Left ventricle myocardium superior (tissue), 1 donor: ENCODE data around the gene BMPR2. TPM values are rescaled to one million over a fixed set of nuclear protein-coding genes. Genes with fewer than 3 reads are reported as not detected.
"Not testable (repeated sequence)": the region's sequence is repeated elsewhere in the genome, so short reads cannot be mapped to it uniquely, and the experiment has no call there.

Experiments
- ATAC-seq: fragments of 200-7000 bp; cut with Tn5 transposase; one replicate; pipeline ENCODE4 v1.9.1; 2020; ENCODE audit warnings: mild to moderate bottlenecking, moderate library complexity
- DNase-seq: peaks from one replicate; pipeline ENCODE4 v3.0.0-alpha.2; 2020
- intact Hi-C: fragments of 100-400 bp; cut with micrococcal nuclease; formaldehyde crosslinking; loops from one replicate; pipeline ENCODE4 v1.11.0; 2022
- total RNA-seq: library from RNA; stranded (reverse); fragmentation: NEBNext Ultra II Directional; extraction: Animal tissue kit (Norgen Biotek cat#: 25700); gene quantifications from one replicate; pipeline ENCODE4 v1.2.1, GENCODE V29; 2021
- donor health status: DM: no; HTN: yes; CAD: no; lungs with severe emphysema.

The BMPR2 gene
- total RNA-seq, 1 donor from 2014 or later: 50.0 TPM

DNA sequence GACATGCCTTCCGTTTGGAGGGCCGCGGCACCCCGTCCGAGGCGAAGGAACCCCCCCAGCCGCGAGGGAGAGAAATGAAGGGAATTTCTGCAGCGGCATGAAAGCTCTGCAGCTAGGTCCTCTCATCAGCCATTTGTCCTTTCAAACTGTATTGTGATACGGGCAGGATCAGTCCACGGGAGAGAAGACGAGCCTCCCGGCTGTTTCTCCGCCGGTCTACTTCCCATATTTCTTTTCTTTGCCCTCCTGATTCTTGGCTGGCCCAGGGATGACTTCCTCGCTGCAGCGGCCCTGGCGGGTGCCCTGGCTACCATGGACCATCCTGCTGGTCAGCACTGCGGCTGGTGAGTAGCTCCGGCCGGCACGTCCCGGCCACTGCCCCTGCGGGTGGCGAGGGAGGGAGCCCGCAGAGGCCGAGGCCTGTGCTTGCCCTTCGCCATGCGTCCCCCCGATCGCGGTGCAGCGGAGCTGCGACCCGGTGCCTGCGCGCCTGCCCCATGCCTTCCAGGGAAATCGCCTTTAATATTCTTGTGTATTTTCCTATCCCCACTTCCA, 1.2 kb downstream of the BMPR2 start:
- intact Hi-C loops: loop anchor here (10.0 kb wide), 1 partner anchor 62 kb away; no protein-coding TSS in a partner anchor
- DNase-seq: peak; percentile 64
- ATAC-seq: peak; percentile 31

DNA sequence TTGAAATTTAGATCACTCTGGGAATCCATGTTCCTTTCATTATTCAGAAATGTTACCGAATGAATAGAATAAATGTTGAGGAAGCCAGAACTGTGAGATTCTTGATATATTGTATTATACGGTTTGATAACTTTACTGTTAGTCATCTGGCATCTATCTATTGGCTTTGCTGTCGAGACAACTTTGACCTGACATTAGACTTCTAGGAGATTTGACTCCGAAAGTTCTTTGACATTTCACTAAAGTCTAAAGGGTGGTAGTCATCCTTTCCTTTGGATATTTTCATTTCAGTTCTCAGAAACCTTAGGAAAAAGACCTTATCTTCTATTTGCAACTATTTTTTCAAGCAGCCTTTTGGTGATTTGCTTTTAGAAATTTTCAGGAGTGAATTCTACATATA, 1.9 kb downstream of the BMPR2 start:
- ATAC-seq (no peak), DNase-seq (no peak)
- intact Hi-C loops: loop anchor here (10.0 kb wide), 1 partner anchor 63 kb away; no protein-coding TSS in a partner anchor

GRCh38 chr2:202378662-202379358, 2.7 kb downstream of the BMPR2 start:
- intact Hi-C loops: loop anchor here (10.0 kb wide), 1 partner anchor 64 kb away; no protein-coding TSS in a partner anchor
- DNase-seq (no peak), ATAC-seq (no peak)

DNA sequence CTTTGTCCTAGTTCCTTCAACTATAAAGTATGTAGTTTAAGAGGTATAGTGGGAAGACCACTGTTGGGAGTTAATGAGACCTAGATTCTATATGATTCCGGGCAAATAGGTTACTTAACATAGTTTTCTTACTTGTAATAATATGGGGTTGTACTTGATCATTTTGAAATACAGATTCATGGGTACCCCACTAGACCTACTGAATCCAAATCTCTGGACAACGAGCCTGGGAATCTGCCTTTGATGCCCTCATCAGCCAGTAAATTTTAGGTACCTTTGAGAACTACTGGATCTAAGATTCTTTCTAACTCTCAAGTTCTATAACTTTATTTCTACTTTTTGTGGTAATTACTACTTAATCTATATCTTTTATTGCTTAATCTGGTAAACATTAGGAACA, 6.6 kb downstream of the BMPR2 start:
- no peak for DNase-seq
- ATAC-seq: no peak
- intact Hi-C loops: no loop called here

DNA sequence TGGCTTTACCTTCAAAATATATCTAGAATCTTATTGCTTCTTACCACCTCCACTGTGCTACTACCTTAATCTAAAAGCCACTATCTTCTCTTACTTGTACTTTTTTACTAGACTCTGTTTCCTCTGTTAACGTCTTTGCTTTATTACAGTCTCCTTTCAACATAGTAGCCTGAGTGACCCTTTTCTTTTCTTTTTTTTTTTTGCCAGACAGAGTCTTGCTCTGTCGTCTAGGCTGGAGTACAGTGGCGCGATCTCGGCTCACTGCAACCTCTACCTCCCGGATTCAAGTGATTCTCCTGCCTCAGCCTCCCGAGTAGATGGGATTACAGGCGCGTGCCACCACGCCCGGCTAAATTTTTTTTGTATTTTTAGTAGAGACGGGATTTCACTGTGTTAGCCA, 10.4 kb downstream of the BMPR2 start:
- intact Hi-C loops, DNase-seq, ATAC-seq: not testable (repeated sequence)

DNA sequence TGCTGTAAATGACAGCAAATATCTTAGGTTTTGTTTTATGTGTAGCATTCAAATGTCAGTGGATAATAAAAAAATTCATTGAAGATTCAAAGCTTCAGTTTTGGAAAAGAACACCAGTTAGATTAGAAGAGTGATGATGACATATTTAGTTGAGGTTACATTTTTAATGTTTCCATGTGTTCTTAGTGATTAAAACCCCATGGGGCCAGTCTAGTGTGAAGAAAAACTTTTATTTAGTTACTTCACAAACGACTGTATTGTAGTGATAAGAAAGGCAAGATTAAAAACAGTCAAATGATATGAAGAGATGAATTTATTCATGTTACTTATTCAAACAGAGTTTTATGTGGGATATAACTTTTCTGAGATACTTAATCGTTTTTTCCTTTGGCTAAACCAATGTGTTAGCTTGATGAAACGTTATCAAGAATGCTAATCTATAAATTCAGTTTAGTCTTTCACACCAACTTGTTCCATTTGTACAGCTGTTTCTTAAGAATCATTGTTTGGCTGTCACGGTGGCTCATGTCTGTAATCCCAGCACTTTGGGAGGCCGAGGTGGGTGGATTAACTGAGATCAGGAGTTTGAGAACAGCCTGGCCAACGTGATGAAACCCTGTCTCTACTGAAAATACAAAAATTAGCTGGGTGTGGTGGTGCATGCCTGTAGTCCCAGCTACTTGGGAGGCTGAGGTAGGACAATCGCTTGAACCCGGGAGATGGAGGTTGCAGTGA, 11.6 kb downstream of the BMPR2 start:
- no peak for DNase-seq
- intact Hi-C loops: no loop called here
- ATAC-seq: peak; percentile 76

- ATAC-seq (no peak), DNase-seq (no peak)
- intact Hi-C loops: no loop called here
These were observed 24.8 kb downstream of the BMPR2 start for GRCh38 chr2:202400941-202401340.

- intact Hi-C loops: no loop called here
- ATAC-seq (no peak), DNase-seq (no peak)
These were observed 29.7 kb downstream of the BMPR2 start for GRCh38 chr2:202405798-202406197.

DNA sequence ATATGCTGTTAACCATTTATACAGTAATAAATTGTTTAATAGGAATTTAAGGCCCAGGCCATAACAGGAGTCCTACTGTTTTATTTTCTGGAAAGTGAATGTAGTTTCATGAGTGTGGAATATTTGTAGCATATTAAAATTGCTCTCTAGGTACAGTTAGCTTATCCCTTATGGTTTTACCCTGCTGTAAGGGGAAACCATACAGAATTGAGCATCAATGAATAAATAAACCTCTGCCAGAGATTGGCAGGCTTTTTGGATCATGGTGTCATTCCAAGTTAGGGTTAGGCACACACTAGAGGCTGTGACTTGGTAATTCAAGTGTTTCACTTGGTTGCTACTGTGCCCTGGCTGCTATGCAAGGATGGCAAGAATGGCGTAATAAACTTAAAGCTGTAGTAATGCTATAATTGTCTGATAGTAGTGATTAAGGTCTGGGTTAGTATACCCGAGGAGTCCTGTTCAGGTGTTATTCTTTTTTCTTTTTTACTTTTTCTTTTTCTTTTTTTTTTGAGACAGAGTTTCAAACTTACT, 30.4 kb downstream of the BMPR2 start:
- DNase-seq (no peak), ATAC-seq (no peak)
- intact Hi-C loops: no loop called here

DNA sequence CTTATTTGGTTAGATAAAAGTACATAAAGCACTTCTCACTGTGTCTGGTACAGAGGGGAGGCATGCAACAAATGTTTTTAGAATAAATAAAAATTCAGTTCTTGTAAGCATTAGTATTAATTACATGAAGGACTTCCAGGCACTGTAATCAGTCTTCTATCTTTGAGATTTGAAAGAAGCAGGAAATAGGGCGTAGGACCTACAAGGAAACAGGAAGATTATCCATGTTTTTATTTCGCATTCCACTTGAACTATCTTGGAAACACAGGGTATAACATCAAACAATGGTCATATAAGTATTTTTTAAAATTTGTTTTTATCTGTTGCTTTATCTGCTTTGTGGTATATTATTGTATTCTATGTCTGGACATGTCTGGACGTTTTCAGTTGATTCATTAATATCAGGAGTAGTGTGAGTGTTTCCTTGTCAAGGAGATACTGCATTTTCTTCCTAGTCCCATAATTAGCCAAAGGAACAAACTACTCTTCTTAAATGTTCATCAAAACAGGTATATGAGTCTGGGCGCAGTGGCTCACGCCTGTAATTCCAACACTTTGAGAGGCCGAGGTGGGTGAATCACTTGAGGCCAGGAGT, 32.5 kb downstream of the BMPR2 start:
- DNase-seq: no peak
- intact Hi-C loops: no loop called here
- ATAC-seq: peak; percentile 45

GRCh38 chr2:202410092-202410491, 34.0 kb downstream of the BMPR2 start:
- intact Hi-C loops: no loop called here
- no peak for ATAC-seq
- no peak for DNase-seq

DNA sequence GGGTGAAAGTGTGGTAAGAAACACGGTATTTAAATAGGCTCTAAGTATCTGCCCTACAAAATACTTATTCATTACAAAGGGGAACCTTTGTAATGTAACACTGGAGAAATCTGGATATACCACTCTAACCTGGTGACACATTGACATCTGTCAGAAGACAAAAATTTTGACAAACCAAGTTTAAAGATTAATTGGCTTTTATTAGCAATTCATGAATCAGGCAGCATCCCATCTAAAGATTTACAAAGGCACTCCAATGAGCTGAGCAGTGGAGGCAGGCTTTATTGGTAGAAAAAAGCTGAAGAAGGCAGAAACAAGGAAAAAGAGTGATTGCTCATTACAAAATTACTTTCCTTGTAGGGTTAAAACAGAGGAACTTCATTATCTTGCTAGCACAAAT, 35.0 kb downstream of the BMPR2 start:
- intact Hi-C loops: no loop called here
- no peak for ATAC-seq
- DNase-seq: no peak

GRCh38 chr2:202418027-202418426, 41.9 kb downstream of the BMPR2 start:
- ATAC-seq: no peak
- no peak for DNase-seq
- intact Hi-C loops: no loop called here

DNA sequence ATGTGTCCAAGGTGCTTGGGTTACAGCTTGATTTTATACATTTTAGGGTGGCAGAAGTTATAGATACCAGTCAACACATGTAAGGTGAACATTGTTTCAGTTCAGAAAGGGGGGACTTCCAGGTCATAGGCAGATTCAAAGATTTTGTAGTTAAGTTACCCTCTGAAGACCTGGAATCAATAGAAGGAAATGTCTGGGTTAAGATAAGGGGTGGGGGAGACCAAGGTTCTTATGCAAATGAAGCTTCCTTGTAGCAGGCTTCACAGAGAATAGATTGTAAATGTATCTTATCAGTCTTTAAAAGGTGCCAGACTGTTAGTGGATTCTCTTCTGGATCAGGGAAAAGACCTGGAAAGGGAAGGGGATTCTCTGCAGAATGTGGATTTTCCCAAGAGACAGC, 42.4 kb downstream of the BMPR2 start:
- ATAC-seq (no peak), DNase-seq (no peak)
- intact Hi-C loops: no loop called here

DNA sequence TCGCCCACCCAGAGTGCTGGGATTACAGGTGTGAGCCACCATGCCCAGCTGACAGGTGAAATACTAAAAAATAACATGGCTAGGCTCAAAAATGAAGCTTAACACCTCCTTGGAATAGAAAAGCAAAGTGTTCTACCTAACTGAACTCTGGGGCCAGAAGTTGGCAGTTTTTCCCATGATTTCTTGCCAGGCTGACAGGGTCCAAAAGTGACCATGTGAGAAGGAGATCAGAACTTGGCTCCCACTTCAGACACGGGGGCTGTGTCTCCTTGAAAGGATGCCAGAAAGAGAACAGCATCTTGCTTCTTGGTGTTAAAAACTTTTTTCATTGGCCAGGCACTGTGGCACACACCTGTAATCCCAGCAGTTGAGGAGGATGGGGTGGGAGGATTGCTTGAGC, 47.0 kb downstream of the BMPR2 start:
- intact Hi-C loops: no loop called here
- ATAC-seq (no peak), DNase-seq (no peak)

- intact Hi-C loops: no loop called here
- ATAC-seq (no peak), DNase-seq (no peak)
These were observed 48.9 kb downstream of the BMPR2 start for GRCh38 chr2:202425036-202425435.

DNA sequence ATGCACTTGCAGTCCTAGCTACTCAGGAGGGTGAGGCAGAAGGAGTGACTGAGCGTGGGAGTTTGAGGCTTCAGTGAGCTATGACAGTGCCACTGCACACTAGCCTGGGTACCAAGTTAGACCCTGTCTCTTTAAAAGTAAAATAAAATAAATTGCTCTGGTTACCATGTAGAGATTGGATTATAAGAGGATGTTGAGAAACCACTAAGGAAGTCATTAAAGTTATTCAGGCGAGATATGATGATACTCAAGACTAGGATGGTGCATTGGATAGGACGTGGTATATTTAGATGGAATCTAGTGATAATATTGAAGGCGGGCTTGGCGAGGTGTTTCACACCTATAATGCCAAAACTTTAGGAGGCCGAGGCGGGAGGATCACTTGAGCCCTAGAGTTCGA, 50.6 kb downstream of the BMPR2 start:
- ATAC-seq: no peak
- no peak for DNase-seq
- intact Hi-C loops: no loop called here

- ATAC-seq (peak; percentile 51), DNase-seq (no peak)
- intact Hi-C loops: no loop called here
These were observed 53.2 kb downstream of the BMPR2 start for GRCh38 chr2:202429164-202429980.

- intact Hi-C loops: no loop called here
- DNase-seq: no peak
- ATAC-seq: no peak
These were observed 56.6 kb downstream of the BMPR2 start for GRCh38 chr2:202432776-202433175.
